Measurements from ENCODE around the gene NAALADL1.

The NAALADL1 gene

GRCh38 chr11:64998690-64999431 lies 59.5 kb downstream of the NAALADL1 start:
- TF ChIP-seq POU6F1 (CRISPR knock-in tag; IDR thresholded peaks at IDR 0.05; ENCODE audit: borderline replicate concordance, low read depth) (no peak), ZNF8 (CRISPR knock-in tag; IDR thresholded peaks at IDR 0.05) (no peak), OSR1 (CRISPR knock-in tag; IDR thresholded peaks at IDR 0.05) (no peak), ZFP3 (CRISPR knock-in tag; IDR thresholded peaks at IDR 0.05) (no peak), CREB5 (CRISPR knock-in tag; IDR thresholded peaks at IDR 0.05; ENCODE audit: low read depth) (no peak), ESRRG (CRISPR knock-in tag; IDR thresholded peaks at IDR 0.05) (no peak), ZC3H10 (CRISPR knock-in tag; IDR thresholded peaks at IDR 0.05) (no peak)
- ATAC-seq, result no peak

- TF ChIP-seq ZNF565 (CRISPR knock-in tag; conservative IDR thresholded peaks at IDR 0.05; ENCODE audit: low read depth) (no peak), RARB (CRISPR knock-in tag; IDR thresholded peaks at IDR 0.05) (no peak), CREB5 (CRISPR knock-in tag; IDR thresholded peaks at IDR 0.05; ENCODE audit: low read depth) (no peak)
- ATAC-seq, result no peak
Measured at GRCh38 chr11:64998141-64998540, 60.2 kb downstream of the NAALADL1 start.

- TF ChIP-seq ARNTL (CRISPR knock-in tag; IDR thresholded peaks at IDR 0.05; ENCODE audit: borderline replicate concordance, low read depth) (no peak), OSR1 (CRISPR knock-in tag; IDR thresholded peaks at IDR 0.05) (no peak), ZNF70 (CRISPR knock-in tag; IDR thresholded peaks at IDR 0.05) (peak; percentile 57; the same call in 1 of the 2 replicates)
- ATAC-seq, result peak; percentile 94
Measured at GRCh38 chr11:64996710-64997380, 61.5 kb downstream of the NAALADL1 start, which contains the start of gene BATF2. Gene BATF2, minus strand, starts transcription at chr11:64996971. Its CDS starts 57 bp downstream, at chr11:64996914.

GRCh38 chr11:64996327-64996709 lies 62.0 kb downstream of the NAALADL1 start:
- no peak; the same call in 2 of the 3 replicates for ATAC-seq
- TF ChIP-seq BACH2 (CRISPR knock-in tag; IDR thresholded peaks at IDR 0.05; ENCODE audit: borderline replicate concordance), result no peak
